ENCODE results near the gene WDR70.
"Not testable (repeated sequence)": the region's sequence is repeated elsewhere in the genome, so short reads cannot be mapped to it uniquely, and the experiment has no call there.

WDR70 gene

DNA sequence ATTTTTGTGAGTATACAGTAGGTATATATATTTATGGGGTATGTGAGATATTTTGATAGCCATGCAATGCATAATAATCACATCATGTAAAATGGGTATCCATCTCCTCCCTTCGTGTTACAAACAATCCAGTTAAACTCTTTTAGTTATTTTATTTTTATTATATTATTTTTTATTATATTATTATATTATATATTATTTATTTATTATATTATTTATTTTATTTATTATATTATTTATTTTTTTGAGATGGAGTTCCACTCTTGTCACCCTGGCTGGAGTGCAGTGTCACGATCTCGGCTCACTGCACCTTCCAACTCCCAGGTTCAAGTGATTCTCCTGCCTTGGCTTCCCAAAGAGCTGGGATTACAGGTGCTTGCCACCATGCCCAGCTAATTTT is 138.6 kb downstream of the WDR70 start:
- no peak for DNase-seq
- no peak for ATAC-seq

- ATAC-seq, DNase-seq: not testable (repeated sequence)
These were observed 139.2 kb downstream of the WDR70 start for GRCh38 chr5:37518356-37518755.

DNA sequence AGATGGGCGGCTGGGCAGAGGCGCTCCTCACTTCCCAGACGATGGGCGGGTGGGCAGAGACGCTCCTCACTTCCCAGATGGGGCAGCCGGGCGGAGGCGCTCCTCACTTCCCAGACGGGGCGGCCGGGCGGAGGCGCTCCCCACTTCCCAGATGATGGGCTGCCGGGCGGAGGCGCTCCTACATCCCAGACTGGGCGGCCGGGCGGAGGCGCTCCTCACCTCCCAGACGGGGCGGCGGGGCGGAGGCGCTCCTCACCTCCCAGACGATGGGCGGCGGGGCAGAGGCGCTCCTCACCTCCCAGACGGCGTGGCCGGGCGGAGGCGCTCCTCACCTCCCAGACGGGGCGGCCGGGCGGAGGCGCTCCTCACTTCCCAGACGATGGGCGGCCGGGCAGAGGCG is 140.2 kb downstream of the WDR70 start:
- ATAC-seq, result no peak

GRCh38 chr5:37519807-37520206 is 140.7 kb downstream of the WDR70 start:
- DNase-seq (no peak), ATAC-seq (no peak)

More for the DNA sequence above, 140.2 kb downstream of the WDR70 start:
- DNase-seq, result no peak

DNA sequence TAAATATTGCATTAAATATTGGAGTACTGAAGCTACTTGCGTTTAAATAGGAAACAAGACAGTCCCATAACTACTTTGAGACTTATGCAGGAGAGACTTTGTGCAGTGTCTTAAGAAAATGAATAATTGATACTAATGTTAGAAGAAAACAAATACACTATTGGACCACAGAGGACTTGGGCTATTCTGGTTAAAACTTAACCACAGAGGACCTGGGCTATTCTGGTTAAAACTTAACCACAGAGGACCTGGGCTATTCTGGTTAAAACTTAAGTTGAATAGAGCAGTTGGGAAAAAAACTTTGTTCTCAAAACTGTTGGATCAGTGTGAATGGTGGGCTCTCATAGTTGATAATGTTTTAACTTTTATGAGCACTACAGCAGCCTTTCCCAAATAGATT is 141.7 kb downstream of the WDR70 start:
- DNase-seq (no peak), ATAC-seq (no peak)

GRCh38 chr5:37532976-37533740 is 154.0 kb downstream of the WDR70 start:
- DNase-seq (no peak), ATAC-seq (no peak)

DNA sequence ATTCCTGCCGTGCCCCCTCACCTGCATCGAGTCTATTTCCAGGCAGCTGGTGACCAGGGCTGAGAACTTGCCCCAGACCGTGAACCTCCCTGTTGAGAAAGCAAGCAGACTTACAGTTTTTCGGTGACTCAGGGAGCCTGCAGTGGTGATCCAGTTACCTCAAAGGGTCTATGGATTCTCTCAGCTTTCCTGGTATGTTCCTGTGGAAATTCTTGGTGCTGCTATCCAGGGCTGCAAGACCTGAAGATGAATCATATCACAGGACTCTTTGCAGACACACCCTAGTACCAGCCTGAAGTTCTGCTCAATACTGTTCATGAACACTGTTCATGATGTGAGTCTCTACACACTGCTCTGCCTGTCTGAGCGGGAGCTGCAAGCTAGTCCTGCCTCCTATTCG is 154.7 kb downstream of the WDR70 start:
- ATAC-seq (no peak), DNase-seq (no peak)

DNA sequence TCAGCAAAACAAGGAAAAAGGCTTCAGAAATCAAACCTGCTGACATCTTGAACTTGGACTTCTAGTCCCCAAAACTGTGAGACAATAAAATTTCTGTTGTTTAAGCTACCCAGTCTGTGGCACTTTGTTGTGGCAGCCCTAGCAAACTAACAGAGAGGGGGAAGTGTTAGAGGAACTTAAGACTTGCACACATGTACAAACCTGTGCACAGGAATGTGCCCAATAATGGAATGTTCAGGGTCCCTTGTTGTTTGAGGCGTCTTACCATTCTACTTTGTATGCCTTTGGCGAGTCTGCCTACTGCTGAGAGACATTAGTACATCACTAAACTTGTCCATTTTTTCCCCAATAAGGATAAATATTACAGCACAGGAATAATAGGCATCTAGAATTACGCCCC is 160.3 kb downstream of the WDR70 start:
- ATAC-seq (no peak), DNase-seq (no peak)

GRCh38 chr5:37543216-37543615 is 164.1 kb downstream of the WDR70 start:
- no peak for DNase-seq
- ATAC-seq, result no peak

DNA sequence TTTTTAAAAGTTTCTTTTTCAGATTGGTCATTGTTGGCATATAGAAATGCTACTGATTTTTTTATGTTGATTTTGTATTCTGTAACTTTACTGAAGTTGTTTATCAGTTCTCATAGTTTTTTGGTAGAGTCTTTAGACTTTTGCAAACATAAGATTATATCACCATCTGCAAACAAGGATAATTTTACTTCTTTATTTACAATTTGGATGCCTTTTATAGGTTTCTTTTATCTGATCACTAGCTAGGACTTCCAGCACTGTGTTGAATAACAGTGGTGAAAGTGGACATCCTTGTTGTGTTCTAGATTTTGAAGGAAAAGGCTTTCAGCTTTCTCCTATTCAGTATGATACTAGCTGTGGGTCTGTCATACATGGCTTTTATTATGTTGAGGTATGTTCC is 170.3 kb downstream of the WDR70 start:
- no peak for ATAC-seq
- no peak for DNase-seq

GRCh38 chr5:37552161-37552560 is 173.0 kb downstream of the WDR70 start:
- ATAC-seq (no peak), DNase-seq (no peak)

- no peak for DNase-seq
- no peak for ATAC-seq
These were observed 173.9 kb downstream of the WDR70 start for GRCh38 chr5:37552770-37553719.

GRCh38 chr5:37553720-37554404 is 174.7 kb downstream of the WDR70 start:
- no peak for DNase-seq
- no peak for ATAC-seq

- ATAC-seq, result no peak
These were observed 175.3 kb downstream of the WDR70 start for GRCh38 chr5:37554405-37554739.

GRCh38 chr5:37554938-37555337 is 175.8 kb downstream of the WDR70 start:
- no peak for ATAC-seq
- DNase-seq, result no peak

More at GRCh38 chr5:37554405-37554739, 175.3 kb downstream of the WDR70 start:
- no peak for DNase-seq

DNA sequence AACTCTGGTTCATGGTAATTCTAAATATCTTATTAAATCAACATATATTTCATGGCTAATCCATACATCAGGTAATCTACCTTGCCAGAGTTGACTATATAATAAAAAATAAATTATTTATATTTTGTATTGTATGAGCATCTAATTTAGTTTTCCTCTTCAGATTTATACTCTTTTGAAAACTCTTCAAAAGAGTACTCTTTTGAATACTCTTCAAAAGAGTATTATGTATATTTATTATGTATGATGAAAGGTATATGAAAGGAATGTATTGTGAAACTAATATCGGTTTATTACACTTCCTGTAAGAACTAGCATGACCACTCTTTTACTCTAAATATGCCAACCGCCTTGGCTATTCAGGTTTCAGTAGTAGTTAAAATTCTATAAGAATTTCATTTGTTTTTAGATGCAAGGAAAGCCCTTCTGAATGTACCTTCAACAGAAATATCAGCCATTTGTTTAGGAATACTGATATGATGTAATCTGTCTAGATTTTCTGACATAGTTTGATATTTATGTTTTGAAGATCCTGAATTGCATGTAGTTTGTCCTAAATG is 178.7 kb downstream of the WDR70 start:
- no peak for ATAC-seq

GRCh38 chr5:37565062-37565670 is 186.0 kb downstream of the WDR70 start:
- DNase-seq, result no peak
- no peak for ATAC-seq

More for the DNA sequence above, 178.7 kb downstream of the WDR70 start:
- DNase-seq, result no peak

GRCh38 chr5:37567566-37567965 is 188.4 kb downstream of the WDR70 start:
- ATAC-seq (no peak), DNase-seq (no peak)

DNA sequence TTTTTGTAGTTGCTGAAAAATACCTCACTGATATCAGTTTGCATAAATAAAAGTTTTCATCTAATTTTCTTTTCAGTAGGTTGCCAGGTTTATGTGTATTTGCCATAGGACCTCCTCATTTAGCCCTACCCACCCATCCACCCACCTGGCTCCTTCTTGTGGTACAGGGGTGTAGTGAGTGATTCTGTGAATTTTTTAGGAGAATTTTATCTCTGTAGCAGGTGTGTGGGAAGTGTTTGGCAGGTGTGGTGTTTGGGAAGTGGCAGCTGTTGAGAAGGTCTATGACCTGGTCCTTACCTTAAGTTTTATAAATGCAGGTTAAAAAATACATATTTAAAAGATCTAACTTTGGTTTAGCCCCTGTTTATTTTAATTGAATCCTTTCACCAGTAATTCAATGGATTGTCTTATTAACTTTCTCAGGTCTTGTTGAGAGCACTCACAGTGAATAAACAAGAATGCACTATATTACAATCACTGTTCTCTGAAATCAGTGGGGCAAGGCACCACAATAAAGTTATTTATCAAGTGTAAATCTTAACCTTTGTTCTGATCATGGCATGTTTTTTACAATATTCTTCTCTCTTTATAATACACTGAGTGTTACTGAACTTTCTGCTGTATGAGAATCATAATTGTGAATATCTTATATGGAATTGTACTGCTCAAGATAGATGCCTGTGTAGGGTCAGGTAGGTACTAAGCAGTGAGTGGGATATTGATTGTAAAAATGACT is 189.1 kb downstream of the WDR70 start:
- DNase-seq (no peak), ATAC-seq (no peak)

DNA sequence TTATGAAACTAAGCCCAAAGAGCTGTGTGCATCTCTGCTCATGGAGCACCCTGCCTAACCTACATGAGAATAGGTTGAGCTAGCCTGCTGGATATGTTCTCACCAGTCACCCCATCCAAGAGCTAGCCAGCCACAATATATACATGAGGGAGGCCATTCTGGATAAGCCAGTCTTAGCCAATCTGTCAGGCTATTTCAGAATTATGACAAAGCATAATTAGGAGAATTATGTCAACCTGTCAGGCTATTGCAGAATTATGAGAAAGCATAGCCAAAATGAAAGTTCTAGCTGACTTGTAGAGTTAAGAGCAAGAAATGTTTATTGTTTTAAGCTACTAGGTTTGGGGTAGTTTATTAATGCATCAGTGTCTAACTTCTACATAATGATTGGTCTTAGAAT is 189.8 kb downstream of the WDR70 start:
- no peak for ATAC-seq
- no peak for DNase-seq

DNA sequence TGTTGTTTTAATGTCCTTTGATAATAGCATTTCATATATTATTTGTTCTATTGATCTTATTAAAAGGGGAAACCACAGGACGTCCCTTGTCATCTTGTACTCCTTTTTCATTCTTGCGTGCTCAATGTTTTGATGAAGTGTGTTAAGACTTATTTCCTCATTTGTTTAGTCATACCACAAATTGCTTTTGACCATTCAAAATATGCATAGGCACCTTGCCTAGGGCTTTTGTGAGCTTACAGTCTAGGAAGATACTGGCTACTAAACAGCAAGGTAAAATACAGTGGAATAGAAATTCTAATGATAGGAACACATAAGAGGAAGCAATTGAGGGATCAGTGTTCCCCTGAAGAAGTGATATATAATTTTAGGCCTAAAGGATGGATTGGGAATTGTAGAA is 190.3 kb downstream of the WDR70 start:
- no peak for ATAC-seq
- no peak for DNase-seq

All from stimulated activated naive CD8-positive, alpha-beta T cell treated with anti-CD3 and anti-CD28 coated beads, Interleukin-15, Interleukin-2, amounts not matched to agents 100 U/mL and 50 U/mL, for 24 hours (primary cell).